HEK293 (cell line): Measurements from ENCODE around the gene SLC38A3.

ENCODE experiments used
- CTCF ChIA-PET: fragments of 350-600 bp; formaldehyde crosslinking; extraction: SDS; loops from one replicate; lab custom pipeline; 2021; ENCODE audit warnings: antibody characterized with exemption; lab: Yijun Ruan, JAX
- POLR2A ChIA-PET: fragments of 300-600 bp; formaldehyde crosslinking; extraction: SDS; loops from one replicate; lab custom pipeline; 2020; ENCODE audit warnings: antibody characterized with exemption, inconsistent platforms; lab: Yijun Ruan, JAX
- H3K27ac ChIP-seq: fragments of 200-500 bp; sonication (Bioruptor generic); 2 replicates; pipeline ENCODE4 v1.5.1; 2014; ENCODE audit warnings: low read depth, low read length, control low read depth, inconsistent platforms; ENCODE audit errors: extremely low read depth
- H3K36me3 ChIP-seq, 2 experiments: fragments of 200-500 bp in 1 of 2; sonication (Bioruptor generic) in 1 of 2; 1 replicate in 1 of 2; 2 replicates in 1 of 2; pipeline ENCODE4 v1.5.1; 2014 to 2017; ENCODE audit warnings: inconsistent platforms in 2 of 2, low read length in 2 of 2; ENCODE audit not compliant: control insufficient read depth in 2 of 2, insufficient read depth in 1 of 2
- H3K4me1 ChIP-seq: fragments of 200-500 bp; sonication (Bioruptor generic); 2 replicates; pipeline ENCODE4 v1.5.1; 2014; ENCODE audit warnings: mild to moderate bottlenecking, low read length, inconsistent platforms; ENCODE audit not compliant: control insufficient read depth, insufficient read depth
- H3K4me3 ChIP-seq: 2 replicates; pipeline ENCODE4 v1.5.1; 2011; ENCODE audit warnings: low read depth, mild to moderate bottlenecking, control low read depth, low read length, moderate library complexity
- H3K9me3 ChIP-seq: fragments of 200-500 bp; sonication (Bioruptor generic); 2 replicates; pipeline ENCODE4 v1.5.1; 2014; ENCODE audit warnings: low read depth, low read length, inconsistent platforms; ENCODE audit not compliant: control insufficient read depth, insufficient read depth
- EGR2 ChIP-seq: fragments of 450-650 bp; formaldehyde crosslinking; IDR thresholded peaks from 2 replicates; pipeline ENCODE4 v1.5.1; 2016; ENCODE audit warnings: low read depth, missing biosample characterization, missing genetic modification characterization
- FEZF1 ChIP-seq: fragments of 450-650 bp; formaldehyde crosslinking; IDR thresholded peaks from 2 replicates; pipeline ENCODE4 v1.5.1; 2016; ENCODE audit warnings: missing biosample characterization, missing genetic modification characterization
- HIC1 ChIP-seq: fragments of 450-650 bp; formaldehyde crosslinking; IDR thresholded peaks from 2 replicates; pipeline ENCODE4 v1.5.1; 2016; ENCODE audit warnings: missing biosample characterization, missing genetic modification characterization
- KLF1 ChIP-seq: fragments of 450-650 bp; formaldehyde crosslinking; IDR thresholded peaks from 2 replicates; pipeline ENCODE4 v1.5.1; 2016; ENCODE audit warnings: missing biosample characterization, missing genetic modification characterization
- KLF17 ChIP-seq: fragments of 450-650 bp; formaldehyde crosslinking; IDR thresholded peaks from 2 replicates; pipeline ENCODE4 v1.5.1; 2016; ENCODE audit warnings: missing biosample characterization, missing genetic modification characterization
- KLF8 ChIP-seq: fragments of 450-650 bp; formaldehyde crosslinking; IDR thresholded peaks from 2 replicates; pipeline ENCODE4 v1.5.1; 2016; ENCODE audit warnings: missing biosample characterization, missing genetic modification characterization
- PRDM1 ChIP-seq: fragments of 450-650 bp; formaldehyde crosslinking; IDR thresholded peaks from 2 replicates; pipeline ENCODE4; 2016; ENCODE audit warnings: missing biosample characterization, missing genetic modification characterization
- REPIN1 ChIP-seq: fragments of 450-650 bp; formaldehyde crosslinking; IDR thresholded peaks from 2 replicates; pipeline ENCODE4 v1.5.1; 2017; ENCODE audit warnings: missing biosample characterization, missing genetic modification characterization, low read depth
- SP3 ChIP-seq: fragments of 450-650 bp; formaldehyde crosslinking; IDR thresholded peaks from 2 replicates; pipeline ENCODE4 v1.5.1; 2016; ENCODE audit warnings: missing biosample characterization, missing genetic modification characterization
- WT1 ChIP-seq: fragments of 450-650 bp; formaldehyde crosslinking; IDR thresholded peaks from 2 replicates; pipeline ENCODE4 v1.5.1; 2016; ENCODE audit warnings: missing biosample characterization, missing genetic modification characterization
- ZBTB10 ChIP-seq: fragments of 450-650 bp; formaldehyde crosslinking; IDR thresholded peaks from 2 replicates; pipeline ENCODE4 v1.5.1; 2016; ENCODE audit warnings: missing biosample characterization, missing genetic modification characterization
- ZFHX2 ChIP-seq: fragments of 450-650 bp; formaldehyde crosslinking; conservative IDR thresholded peaks from 2 replicates; pipeline ENCODE4 v1.5.1; 2016; ENCODE audit warnings: missing biosample characterization, missing genetic modification characterization
- ZNF239 ChIP-seq: fragments of 450-650 bp; formaldehyde crosslinking; IDR thresholded peaks from 2 replicates; pipeline ENCODE4 v1.5.1; 2016; ENCODE audit warnings: missing biosample characterization, missing genetic modification characterization
- ZNF292 ChIP-seq: fragments of 450-650 bp; formaldehyde crosslinking; IDR thresholded peaks from 2 replicates; pipeline ENCODE4 v1.5.1; 2016; ENCODE audit warnings: low read depth, missing biosample characterization, missing genetic modification characterization, borderline replicate concordance
- ZNF398 ChIP-seq: fragments of 450-650 bp; formaldehyde crosslinking; IDR thresholded peaks from 2 replicates; pipeline ENCODE4 v1.5.1; 2017; ENCODE audit warnings: missing biosample characterization, missing genetic modification characterization
- ZNF558 ChIP-seq: fragments of 450-650 bp; formaldehyde crosslinking; IDR thresholded peaks from 2 replicates; pipeline ENCODE4 v1.5.1; 2016; ENCODE audit warnings: missing biosample characterization, missing genetic modification characterization
- ZNF580 ChIP-seq: fragments of 450-650 bp; formaldehyde crosslinking; IDR thresholded peaks from 2 replicates; pipeline ENCODE4 v1.5.1; 2016; ENCODE audit warnings: missing biosample characterization, missing genetic modification characterization
- ZNF600 ChIP-seq: fragments of 450-650 bp; formaldehyde crosslinking; IDR thresholded peaks from 2 replicates; pipeline ENCODE4 v1.5.1; 2016; ENCODE audit warnings: missing biosample characterization, missing genetic modification characterization
- ZNF645 ChIP-seq: fragments of 450-650 bp; formaldehyde crosslinking; IDR thresholded peaks from 2 replicates; pipeline ENCODE4; 2016; ENCODE audit warnings: missing biosample characterization, missing genetic modification characterization
- ZSCAN4 ChIP-seq: fragments of 450-650 bp; formaldehyde crosslinking; IDR thresholded peaks from 2 replicates; pipeline ENCODE4 v1.5.1; 2017; ENCODE audit warnings: missing biosample characterization, missing genetic modification characterization

Gene SLC38A3

GRCh38 chr3:50267280-50267913 lies 62.3 kb downstream of the SLC38A3 start (continued):
- TF ChIP-seq HIC1 (tag by site-specific recombination), result 0 out of 2 replicates have a peak, but pooled peaks have one; percentile 26
- TF ChIP-seq SP3 (tag by site-specific recombination), result peak; percentile 85

GRCh38 chr3:50268276-50268675 lies 63.2 kb downstream of the SLC38A3 start:
- no peaks in the 10 kb centered on the region for H3K9me3 ChIP-seq
- peaks cover 3% of the 10 kb centered on the region; the same call in 1 of the 2 replicates for H3K4me1 ChIP-seq
- H3K36me3 ChIP-seq, result no peaks in the 10 kb centered on the region
- ChIA-PET CTCF (no interaction called here), POLR2A (interaction anchor here (1.7 kb wide), 1 partner anchor 60 kb away, joined by 4 read pairs; the partner anchor contains the start of gene TUSC2)
- no peak overlapping the region for H3K27ac ChIP-seq
- TF ChIP-seq ZSCAN4 (tag by site-specific recombination), result peak; percentile 21; the same call in 1 of the 2 replicates
- TF ChIP-seq ZNF580 (tag by site-specific recombination), result no peak
- H3K4me3 ChIP-seq, result no peak overlapping the region

GRCh38 chr3:50268703-50269451 lies 63.8 kb downstream of the SLC38A3 start, which contains the start of gene SEMA3B:
TSS of gene SEMA3B (plus strand) at chr3:50269147. CDS start at chr3:50269241, 94 bp downstream.
- ChIA-PET POLR2A (interaction anchor here (1.7 kb wide), 1 partner anchor 59 kb away, joined by 4 read pairs; the partner anchor contains the start of gene TUSC2), CTCF (interaction anchor here (0.6 to 3.8 kb wide), 6 partner anchors 9 to 77 kb away, joined by 3 to 38 read pairs (median 4); partner anchors contain the start of gene HYAL2)
- Histone ChIP-seq H3K27ac (no peak within 1 kb of the TSS), H3K36me3 (no peaks in the 10 kb centered on the region), H3K4me3 (no peak within 1 kb of the TSS), H3K9me3 (no peaks in the 10 kb centered on the region), H3K4me1 (peaks cover 3% of the 10 kb centered on the region; the same call in 1 of the 2 replicates)
- no peak for TF ChIP-seq ZNF292
- no peak for TF ChIP-seq REPIN1 (tag by site-specific recombination)
- no peak for TF ChIP-seq ZNF645 (tag by site-specific recombination)
- TF ChIP-seq KLF17, result peak; percentile 98
- peak; percentile 66 for TF ChIP-seq WT1 (tag by site-specific recombination)
- TF ChIP-seq FEZF1 (tag by site-specific recombination), result no peak
- TF ChIP-seq ZBTB10 (tag by site-specific recombination), result no peak
- peak; percentile 93 for TF ChIP-seq ZNF398 (tag by site-specific recombination)
- TF ChIP-seq EGR2 (tag by site-specific recombination), result peak; percentile 61
- no peak for TF ChIP-seq PRDM1 (tag by site-specific recombination)
- no peak for TF ChIP-seq ZNF239
- TF ChIP-seq ZFHX2, result peak; percentile 84
- TF ChIP-seq KLF1 (tag by site-specific recombination), result peak; percentile 99
- TF ChIP-seq ZNF600, result peak; percentile 58
- TF ChIP-seq KLF8 (tag by site-specific recombination), result peak; percentile 33; the same call in 1 of the 2 replicates
- no peak for TF ChIP-seq ZNF558 (tag by site-specific recombination)
